Natural killer cell (primary cell): ENCODE data around the gene NADK. TPM values are rescaled to one million over a fixed set of nuclear protein-coding genes. Genes with fewer than 3 reads are reported as not detected.

ENCODE experiments used
- ATAC-seq, 3 donors: fragments of 150-1000 bp in 2 of 3; fragments of 200-7000 bp in 1 of 3; cut with Tn5 transposase; 1 replicate in 1 of 3; 2 replicates in 2 of 3; pipeline ENCODE4 v1.10.0; 2021; ENCODE audit warnings: mild to moderate bottlenecking in 2 of 3, moderate library complexity in 2 of 3
- DNase-seq, 2 donors: peaks; one replicate each; pipeline versions ENCODE4 v3.0.0 to v3.0.0-alpha.2; 2013 to 2021; ENCODE audit warnings: mixed read lengths in 1 of 2
- H3K27ac ChIP-seq: one replicate; pipeline ENCODE4 v1.5.1; 2013; ENCODE audit warnings: mild to moderate bottlenecking, low read length
- H3K27me3 ChIP-seq: one replicate; pipeline ENCODE4 v1.6.1; 2013; ENCODE audit warnings: low read length; ENCODE audit not compliant: control insufficient read depth, insufficient read depth
- H3K36me3 ChIP-seq: one replicate; pipeline ENCODE4 v1.6.1; 2013; ENCODE audit warnings: low read length; ENCODE audit not compliant: control insufficient read depth, insufficient read depth
- H3K4me1 ChIP-seq: one replicate; pipeline ENCODE4 v1.6.1; 2013; ENCODE audit warnings: low read length; ENCODE audit not compliant: control insufficient read depth, insufficient read depth
- H3K4me3 ChIP-seq: one replicate; pipeline ENCODE4 v1.5.1; 2013; ENCODE audit warnings: low read length
- H3K9me3 ChIP-seq: one replicate; pipeline ENCODE4 v1.6.1; 2013; ENCODE audit warnings: low read length; ENCODE audit not compliant: control insufficient read depth, insufficient read depth
- H3K27ac Mint-ChIP-seq, 2 donors: one replicate each; pipeline ENCODE4 v1.8.0; 2022; ENCODE audit warnings: mild to moderate bottlenecking in 2 of 2, mixed read lengths in 2 of 2, moderate library complexity in 1 of 2
- H3K27me3 Mint-ChIP-seq, 2 donors: one replicate each; pipeline ENCODE4 v1.8.0; 2022; ENCODE audit warnings: low read depth in 2 of 2, mixed read lengths in 2 of 2
- H3K36me3 Mint-ChIP-seq: one replicate; pipeline ENCODE4 v1.8.0; 2022; ENCODE audit warnings: mixed read lengths
- H3K4me1 Mint-ChIP-seq, 2 donors: one replicate each; pipeline ENCODE4 v1.8.0; 2022; ENCODE audit warnings: mixed read lengths in 2 of 2
- H3K4me3 Mint-ChIP-seq: one replicate; pipeline ENCODE4 v1.8.0; 2022; ENCODE audit warnings: mild to moderate bottlenecking, moderate library complexity, mixed read lengths
- H3K9me3 Mint-ChIP-seq, 2 donors: one replicate each; pipeline ENCODE4 v1.8.0; 2022; ENCODE audit warnings: mixed read lengths in 2 of 2
- WGBS: methylation state at CpG from one replicate; pipeline ENCODE4 v1.1.7; 2013; ENCODE audit warnings: missing lambda C conversion rate; ENCODE audit not compliant: insufficient coverage; 5-methylcytosine and 5-hydroxymethylcytosine counted together
- intact Hi-C: fragments of 100-400 bp; cut with micrococcal nuclease; formaldehyde crosslinking; loops from one replicate; pipeline ENCODE4 v1.14.2; 2022
- total RNA-seq, 4 donors: library from RNA; stranded (reverse); fragments of 120-200 nt in 1 of 4; gene quantifications; one replicate each; pipeline versions ENCODE4 v1.2.3 to v1.2.4, GENCODE V29; 2013 to 2022
- TF ChIP-seq, protein P1 (sequence below): fragments of 200-600 bp; IDR thresholded peaks from one replicate; pipeline ENCODE4 v1.8.0; 2022; ENCODE audit warnings: antibody characterized with exemption

NADK gene
- total RNA-seq, 3 donors from 2014 or later (not counting 1 experiment from before 2014, with no cell fraction given): 97.7 to 117 (median 112) TPM

DNA sequence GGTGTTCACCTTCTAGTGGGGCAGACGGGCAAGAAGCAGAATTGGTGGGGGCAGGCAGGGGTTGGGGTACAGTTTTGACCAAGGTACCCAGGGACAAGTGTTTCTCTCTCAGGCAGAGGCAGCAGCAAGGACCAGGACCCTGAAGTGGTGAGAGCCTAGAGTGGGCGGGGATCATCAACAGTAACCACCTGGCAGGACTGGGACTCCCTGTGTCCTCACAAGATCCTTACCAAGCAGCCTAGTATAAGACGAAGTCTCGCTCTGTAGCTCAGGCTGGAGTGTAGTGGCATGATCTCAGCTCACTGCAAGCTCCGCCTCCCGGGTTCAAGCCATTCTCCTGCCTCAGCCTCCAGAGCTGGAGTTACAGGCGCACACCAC is 3.2 kb upstream of the NADK start:
- H3K27ac Mint-ChIP-seq: peak overlapping the region; percentile 96 to 97
- peaks cover 20% of the 10 kb centered on the region for H3K36me3 ChIP-seq
- WGBS: 88% methylated on average over 7 of the region's 7 CpGs
- H3K27me3 Mint-ChIP-seq: no peaks in the 10 kb centered on the region
- no peaks in the 10 kb centered on the region for H3K27me3 ChIP-seq
- DNase-seq: peak in 1 of 2 donors; percentile 24
- H3K4me3 ChIP-seq: no peak overlapping the region
- TF ChIP-seq, protein P1, sequence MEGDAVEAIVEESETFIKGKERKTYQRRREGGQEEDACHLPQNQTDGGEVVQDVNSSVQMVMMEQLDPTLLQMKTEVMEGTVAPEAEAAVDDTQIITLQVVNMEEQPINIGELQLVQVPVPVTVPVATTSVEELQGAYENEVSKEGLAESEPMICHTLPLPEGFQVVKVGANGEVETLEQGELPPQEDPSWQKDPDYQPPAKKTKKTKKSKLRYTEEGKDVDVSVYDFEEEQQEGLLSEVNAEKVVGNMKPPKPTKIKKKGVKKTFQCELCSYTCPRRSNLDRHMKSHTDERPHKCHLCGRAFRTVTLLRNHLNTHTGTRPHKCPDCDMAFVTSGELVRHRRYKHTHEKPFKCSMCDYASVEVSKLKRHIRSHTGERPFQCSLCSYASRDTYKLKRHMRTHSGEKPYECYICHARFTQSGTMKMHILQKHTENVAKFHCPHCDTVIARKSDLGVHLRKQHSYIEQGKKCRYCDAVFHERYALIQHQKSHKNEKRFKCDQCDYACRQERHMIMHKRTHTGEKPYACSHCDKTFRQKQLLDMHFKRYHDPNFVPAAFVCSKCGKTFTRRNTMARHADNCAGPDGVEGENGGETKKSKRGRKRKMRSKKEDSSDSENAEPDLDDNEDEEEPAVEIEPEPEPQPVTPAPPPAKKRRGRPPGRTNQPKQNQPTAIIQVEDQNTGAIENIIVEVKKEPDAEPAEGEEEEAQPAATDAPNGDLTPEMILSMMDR: no peak
- no peaks in the 10 kb centered on the region for H3K9me3 ChIP-seq
- intact Hi-C loops: loop anchor here (5.0 kb wide), 1 partner anchor 106 kb away; no protein-coding TSS in a partner anchor
- no peaks in the 10 kb centered on the region for H3K9me3 Mint-ChIP-seq
- peaks cover 55% of the 10 kb centered on the region for H3K4me1 ChIP-seq
- peak overlapping the region; percentile 87 for H3K4me3 Mint-ChIP-seq
- no peaks in the 10 kb centered on the region for H3K36me3 Mint-ChIP-seq
- peaks cover 46 to 52% of the 10 kb centered on the region in 2 donors for H3K4me1 Mint-ChIP-seq
- ATAC-seq: no peak
- peak overlapping the region; percentile 99 for H3K27ac ChIP-seq

DNA sequence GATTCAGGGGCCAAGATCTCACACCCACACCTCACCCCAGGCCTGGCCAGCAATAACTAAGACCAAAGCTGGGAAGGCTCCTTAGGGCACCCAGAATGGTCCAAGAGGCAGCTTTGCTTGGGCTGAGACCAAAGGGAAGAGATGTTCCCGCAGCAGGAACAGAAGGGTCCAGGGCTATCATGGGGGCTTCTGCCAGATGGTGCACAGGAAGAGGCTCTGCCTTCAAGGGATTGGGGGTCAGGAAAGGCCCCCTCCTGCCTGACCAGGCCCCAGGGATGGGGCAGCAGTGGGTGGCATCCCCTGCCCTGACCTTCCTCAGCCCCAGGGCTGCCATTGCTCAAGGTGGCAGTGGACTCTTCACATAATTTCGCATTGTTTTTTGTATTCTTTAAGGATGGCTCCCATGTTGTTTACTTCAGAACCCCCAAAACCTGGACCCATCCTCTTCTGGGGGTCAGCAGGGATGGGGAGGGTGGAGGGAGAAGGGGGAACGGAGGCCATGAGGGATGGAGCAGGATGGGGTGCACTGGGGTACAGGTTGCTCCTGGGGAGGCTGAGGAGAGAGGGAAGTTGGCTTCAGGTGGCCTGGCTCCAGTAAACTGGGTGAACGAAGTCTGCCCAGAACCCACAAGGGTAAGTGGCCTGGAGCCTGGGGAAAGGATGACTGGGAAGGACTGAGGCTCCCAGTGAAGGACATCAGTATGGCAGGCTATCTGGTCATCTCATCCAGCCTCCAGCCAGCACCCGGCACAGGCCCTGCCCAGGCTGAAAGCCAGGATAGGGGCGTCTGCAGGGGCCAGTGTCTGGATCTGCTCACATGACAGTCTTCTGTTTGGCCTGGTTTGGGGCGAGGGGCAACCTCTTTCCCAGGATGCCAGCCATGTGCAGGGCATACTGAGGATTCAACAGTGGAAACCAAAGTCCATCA is 2.6 kb upstream of the NADK start:
- H3K27ac ChIP-seq: peak overlapping the region; percentile 99
- no peaks in the 10 kb centered on the region for H3K9me3 ChIP-seq
- H3K4me3 ChIP-seq: no peak overlapping the region
- H3K27me3 ChIP-seq: no peaks in the 10 kb centered on the region
- 67% methylated on average over 7 of the region's 7 CpGs for WGBS
- no peak for ATAC-seq
- Mint-ChIP-seq H3K4me3 (peak overlapping the region; percentile 87), H3K9me3 (no peaks in the 10 kb centered on the region), H3K27me3 (no peaks in the 10 kb centered on the region), H3K27ac (peak overlapping the region; percentile 96 to 97), H3K4me1 (peaks cover 51 to 57% of the 10 kb centered on the region in 2 donors), H3K36me3 (no peaks in the 10 kb centered on the region)
- peak in 1 of 2 donors; percentile 21 for DNase-seq
- TF ChIP-seq, protein P1: no peak
- peaks cover 14% of the 10 kb centered on the region for H3K36me3 ChIP-seq
- intact Hi-C loops: loop anchor here (5.0 kb wide), 1 partner anchor 106 kb away; no protein-coding TSS in a partner anchor
- H3K4me1 ChIP-seq: peaks cover 57% of the 10 kb centered on the region

DNA sequence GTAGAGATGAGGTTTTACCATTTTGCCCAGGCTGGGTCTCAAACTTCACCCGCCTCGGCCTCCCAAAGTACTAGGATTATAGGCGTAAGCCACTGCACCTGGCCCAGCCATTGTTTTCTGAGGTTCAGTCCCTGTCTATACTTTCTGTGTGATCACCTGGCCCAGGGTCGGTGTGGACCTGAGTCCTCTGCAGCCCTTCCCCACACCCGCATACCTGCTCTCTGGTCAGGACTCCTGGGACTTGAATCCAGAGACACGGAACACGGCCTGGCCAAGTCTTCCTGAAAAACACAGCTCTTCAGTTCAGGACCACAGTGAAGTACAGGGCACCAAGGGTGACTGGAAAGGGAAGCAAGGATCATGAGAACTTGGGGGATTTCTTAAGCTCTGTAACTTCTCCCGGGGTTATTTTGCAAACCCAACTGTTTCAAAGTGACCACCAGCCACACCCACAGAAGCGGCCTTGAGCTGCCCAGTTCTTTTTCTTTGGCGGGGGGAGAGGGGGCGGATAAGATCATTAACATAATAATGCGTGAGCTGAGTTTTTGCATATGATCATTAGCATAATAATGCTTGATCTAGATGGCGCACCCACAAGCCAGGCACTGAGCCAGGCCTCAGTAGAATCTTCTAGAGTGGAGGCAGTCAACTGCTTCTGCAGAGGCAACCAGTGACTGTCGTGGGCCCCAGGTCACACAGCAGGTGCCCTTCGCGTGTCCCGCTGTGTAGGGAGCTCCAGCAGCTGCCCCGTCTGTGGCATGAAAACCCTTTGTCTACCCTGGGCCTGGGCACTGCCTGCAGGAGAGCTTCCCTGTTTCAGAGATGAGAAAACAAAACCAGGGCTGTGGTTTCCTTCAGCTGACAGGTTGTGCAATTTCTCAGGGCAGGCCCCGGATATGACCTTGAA is 1.7 kb upstream of the NADK start:
- Histone ChIP-seq H3K27me3 (no peaks in the 10 kb centered on the region), H3K9me3 (no peaks in the 10 kb centered on the region), H3K36me3 (peaks cover 4% of the 10 kb centered on the region), H3K4me3 (peak overlapping the region; percentile 27), H3K4me1 (peaks cover 63% of the 10 kb centered on the region), H3K27ac (peak overlapping the region; percentile 99)
- 29% methylated on average over 17 of the region's 19 CpGs for WGBS
- Mint-ChIP-seq H3K27ac (peak overlapping the region; percentile 96 to 97), H3K4me1 (peaks cover 58 to 66% of the 10 kb centered on the region in 2 donors), H3K9me3 (no peaks in the 10 kb centered on the region), H3K4me3 (peak overlapping the region; percentile 87), H3K36me3 (no peaks in the 10 kb centered on the region), H3K27me3 (no peaks in the 10 kb centered on the region)
- intact Hi-C loops: loop anchor here (5.0 kb wide), 1 partner anchor 107 kb away; no protein-coding TSS in a partner anchor
- DNase-seq: peak; percentile 67 to 82
- TF ChIP-seq, protein P1: no peak
- peak; percentile 61 to 79 (median 72) for ATAC-seq
